PC-9 (cell line): Measurements from ENCODE around the gene NLRX1. TPM values are rescaled to one million over a fixed set of nuclear protein-coding genes. Genes with fewer than 3 reads are reported as not detected.
"Not testable (repeated sequence)": the region's sequence is repeated elsewhere in the genome, so short reads cannot be mapped to it uniquely, and the experiment has no call there.

Experiments
- BruUV-seq: library from RNA; stranded (reverse); fragments of 400-500 nt; replicated peaks from 2 replicates; lab custom pipeline; 2021; lab: Mats Ljungman, UMichigan
- CTCF ChIA-PET: fragments of 300-600 bp; sonication (Branson Sonifier 250); formaldehyde crosslinking; loops from one replicate; lab custom pipeline; 2022; ENCODE audit warnings: antibody characterized with exemption; lab: Charles Lee
- POLR2A ChIA-PET: fragments of 300-600 bp; sonication (Branson Sonifier 250); formaldehyde crosslinking; loops from one replicate; lab custom pipeline; 2022; ENCODE audit warnings: antibody characterized with exemption; ENCODE audit not compliant: unreplicated experiment; lab: Charles Lee
- DNase-seq, 2 experiments: peaks; one replicate each; pipeline versions ENCODE4 v3.0.0 to v3.0.0-alpha.2; 2015 to 2022; ENCODE audit warnings: mixed read lengths in 1 of 2
- H2AFZ ChIP-seq: fragments of 200-600 bp; sonication (generic); 2 replicates; pipeline ENCODE4 v1.8.1; 2017; ENCODE audit warnings: antibody characterized with exemption
- H3F3A ChIP-seq: fragments of 200-600 bp; sonication (generic); 2 replicates; pipeline ENCODE4 v1.8.1; 2017; ENCODE audit warnings: antibody characterized with exemption, mild to moderate bottlenecking, low read depth; ENCODE audit not compliant: insufficient read depth
- H3K27ac ChIP-seq: fragments of 200-600 bp; sonication (generic); 2 replicates; pipeline ENCODE4 v1.6.1; 2016; ENCODE audit warnings: mixed run types
- H3K27me3 ChIP-seq: fragments of 200-600 bp; sonication (generic); 2 replicates; pipeline ENCODE4 v1.6.1; 2016; ENCODE audit warnings: low read depth, mixed run types; ENCODE audit not compliant: insufficient read depth
- H3K36me3 ChIP-seq: fragments of 200-600 bp; sonication (generic); 2 replicates; pipeline ENCODE4 v1.6.1; 2016; ENCODE audit warnings: low read depth, mixed run types
- H3K4me1 ChIP-seq: fragments of 200-600 bp; sonication (generic); replicated peaks from 2 replicates; pipeline ENCODE4 v1.6.1; 2016; ENCODE audit warnings: mixed run types; ENCODE audit not compliant: insufficient read depth
- H3K4me2 ChIP-seq: fragments of 200-600 bp; sonication (generic); 2 replicates; pipeline ENCODE4 v1.6.1; 2017; ENCODE audit warnings: mixed run types
- H3K4me3 ChIP-seq: fragments of 200-600 bp; sonication (generic); 2 replicates; pipeline ENCODE4 v1.6.1; 2016; ENCODE audit warnings: mixed run types
- H3K79me2 ChIP-seq: fragments of 200-600 bp; sonication (generic); 2 replicates; pipeline ENCODE4 v1.6.1; 2017; ENCODE audit warnings: low read depth, mixed run types
- H3K9me2 ChIP-seq: fragments of 200-600 bp; sonication (generic); 2 replicates; pipeline ENCODE4 v1.8.1; 2017; ENCODE audit warnings: mild to moderate bottlenecking; ENCODE audit not compliant: insufficient read depth
- H3K9me3 ChIP-seq: fragments of 200-600 bp; sonication (generic); 2 replicates; pipeline ENCODE4 v1.8.1; 2016; ENCODE audit warnings: low read depth; ENCODE audit not compliant: insufficient read depth
- H4K20me1 ChIP-seq: fragments of 200-600 bp; sonication (generic); 2 replicates; pipeline ENCODE4 v1.8.1; 2017; ENCODE audit not compliant: insufficient read depth
- CTCF ChIP-seq: fragments of 200-600 bp; sonication (generic); conservative IDR thresholded peaks from 2 replicates; pipeline ENCODE4 v1.6.1; 2017; ENCODE audit warnings: mixed run types, antibody characterized with exemption, mild to moderate bottlenecking, moderate library complexity
- EZH2 ChIP-seq: fragments of 200-600 bp; sonication (generic); IDR thresholded peaks from 2 replicates; pipeline ENCODE4 v1.8.0; 2017; ENCODE audit warnings: antibody characterized with exemption, low read depth
- intact Hi-C: fragments of 100-400 bp; cut with micrococcal nuclease; formaldehyde crosslinking; loops from one replicate; pipeline ENCODE4 v1.10.0; 2022; ENCODE audit not compliant: unreplicated experiment
- total RNA-seq: library from RNA; stranded (reverse); gene quantifications from 2 replicates; pipeline ENCODE4 v1.2.3, GENCODE V29; 2021

NLRX1 gene
- total RNA-seq, 1 experiment from 2014 or later, result 18.4 TPM

GRCh38 chr11:119130662-119131061 is 37.9 kb upstream of the NLRX1 start:
- Histone ChIP-seq H3K27ac (no peak overlapping the region), H3K9me2 (no peaks in the 10 kb centered on the region), H3K36me3 (peaks cover 26% of the 10 kb centered on the region), H2AFZ (no peak overlapping the region), H3K9me3 (no peaks in the 10 kb centered on the region), H3F3A (peaks cover 15% of the 10 kb centered on the region; the same call in 1 of the 2 replicates), H3K4me3 (no peak overlapping the region), H4K20me1 (no peaks in the 10 kb centered on the region; the same call in 1 of the 2 replicates), H3K4me2 (no peak overlapping the region), H3K27me3 (no peaks in the 10 kb centered on the region), H3K4me1 (no peaks in the 10 kb centered on the region), H3K79me2 (no peaks in the 10 kb centered on the region; the same call in 1 of the 2 replicates)
- TF ChIP-seq EZH2, result no peak
- no peak for TF ChIP-seq CTCF
- CTCF ChIA-PET, result no interaction called here
- intact Hi-C loops, result no loop called here
- peak in 1 of 2 experiments; percentile 22 for DNase-seq
- BruUV-seq, result no TSS peak
- POLR2A ChIA-PET, result no interaction called here

- Histone ChIP-seq H3K36me3 (peaks cover 21% of the 10 kb centered on the region; the same call in 1 of the 2 replicates), H3K9me2 (no peaks in the 10 kb centered on the region), H3K79me2 (no peaks in the 10 kb centered on the region), H3K4me1 (no peaks in the 10 kb centered on the region), H3F3A (no peaks in the 10 kb centered on the region), H3K9me3 (no peaks in the 10 kb centered on the region), H3K27ac (no peak overlapping the region), H2AFZ (no peak overlapping the region), H3K27me3 (no peaks in the 10 kb centered on the region), H4K20me1 (no peaks in the 10 kb centered on the region; the same call in 1 of the 2 replicates), H3K4me3 (no peak overlapping the region), H3K4me2 (no peak overlapping the region)
- CTCF ChIA-PET, result no interaction called here
- intact Hi-C loops, result no loop called here
- TF ChIP-seq EZH2 (no peak), CTCF (peak; percentile 78)
- POLR2A ChIA-PET, result interaction anchor here (0.6 to 0.7 kb wide), 2 partner anchors 40 to 58 kb away, joined by 3 to 29 read pairs; no protein-coding TSS in a partner anchor
- DNase-seq, result no peak
- BruUV-seq, result no TSS peak
Measured at GRCh38 chr11:119134389-119134978, 34.0 kb upstream of the NLRX1 start.

GRCh38 chr11:119139276-119139675 is 29.2 kb upstream of the NLRX1 start:
- H3K4me3 ChIP-seq, intact Hi-C loops, DNase-seq, H2AFZ ChIP-seq, H3K4me1 ChIP-seq, H3K79me2 ChIP-seq, H3K9me2 ChIP-seq, H4K20me1 ChIP-seq, H3K9me3 ChIP-seq, H3F3A ChIP-seq, H3K27me3 ChIP-seq, H3K27ac ChIP-seq, BruUV-seq, H3K36me3 ChIP-seq, H3K4me2 ChIP-seq: not testable (repeated sequence)
- ChIA-PET CTCF (interaction anchor here (0.7 kb wide), 1 partner anchor 41 kb away, joined by 3 read pairs; no protein-coding TSS in a partner anchor), POLR2A (interaction anchor here (0.6 kb wide), 2 partner anchors 67 to 182 kb away, joined by 3 to 11 read pairs; partner anchors contain the start of gene CBL)
